H1 (cell line): Measurements from ENCODE around the gene CAMKMT.

Experiments used
- CBX5 ChIP-seq: fragments of 300-800, 300-1000 bp; sonication (generic); IDR thresholded peaks from 2 replicates; pipeline ENCODE4 v1.7.1; 2016; ENCODE audit warnings: antibody characterized with exemption, low read length, low read depth
- EP300 ChIP-seq, 2 experiments: IDR thresholded peaks; 1 replicate in 1 of 2; 2 replicates in 1 of 2; pipeline ENCODE4 v1.6.1; 2011 to 2012; ENCODE audit warnings: low read depth in 2 of 2, low read length in 2 of 2, mild to moderate bottlenecking in 2 of 2, borderline replicate concordance in 1 of 2, inconsistent platforms in 1 of 2, moderate library complexity in 1 of 2
- JUN ChIP-seq: IDR thresholded peaks from 2 replicates; pipeline ENCODE4 v1.6.1; 2011; ENCODE audit warnings: low read depth, mild to moderate bottlenecking, improper control_type of control experiment, low read length
- PHF8 ChIP-seq: fragments of 200-600 bp; sonication (generic); conservative IDR thresholded peaks from 2 replicates; pipeline ENCODE4 v1.7.1; 2012; ENCODE audit warnings: low read depth, mild to moderate bottlenecking, inconsistent platforms, low read length, moderate library complexity
- POLR2AphosphoS5 ChIP-seq: IDR thresholded peaks from 2 replicates; pipeline ENCODE4 v1.6.1; 2011; ENCODE audit warnings: low read depth, low read length
- RAD21 ChIP-seq, 2 experiments: IDR thresholded peaks in 1 of 2; conservative IDR thresholded peaks in 1 of 2; 2 replicates each; pipeline ENCODE4 v1.6.1; 2011; ENCODE audit warnings: low read depth in 2 of 2, low read length in 2 of 2, improper control_type of control experiment in 1 of 2, inconsistent platforms in 1 of 2, mild to moderate bottlenecking in 1 of 2, moderate library complexity in 1 of 2
- SUZ12 ChIP-seq: fragments of 200-600 bp; sonication (generic); IDR thresholded peaks from 2 replicates; pipeline ENCODE4 v1.6.1; 2012; ENCODE audit warnings: mild to moderate bottlenecking, inconsistent platforms, low read length, moderate library complexity, mixed read lengths
- TF ChIP-seq, protein P1 (sequence below), 3 experiments: IDR thresholded peaks; 1 replicate in 2 of 3; 2 replicates in 1 of 3; pipeline versions ENCODE4 v1.5.1 to v1.6.1; 2011; ENCODE audit warnings: low read length in 3 of 3, mild to moderate bottlenecking in 3 of 3, inconsistent platforms in 2 of 3, low read depth in 1 of 3, moderate library complexity in 1 of 3; ENCODE audit not compliant: insufficient read depth in 1 of 3; ENCODE audit errors: control extremely low read depth in 1 of 3
- TF ChIP-seq, protein P2 (sequence below): IDR thresholded peaks from 2 replicates; pipeline ENCODE4 v1.6.1; 2012; ENCODE audit warnings: inconsistent platforms

DNA sequence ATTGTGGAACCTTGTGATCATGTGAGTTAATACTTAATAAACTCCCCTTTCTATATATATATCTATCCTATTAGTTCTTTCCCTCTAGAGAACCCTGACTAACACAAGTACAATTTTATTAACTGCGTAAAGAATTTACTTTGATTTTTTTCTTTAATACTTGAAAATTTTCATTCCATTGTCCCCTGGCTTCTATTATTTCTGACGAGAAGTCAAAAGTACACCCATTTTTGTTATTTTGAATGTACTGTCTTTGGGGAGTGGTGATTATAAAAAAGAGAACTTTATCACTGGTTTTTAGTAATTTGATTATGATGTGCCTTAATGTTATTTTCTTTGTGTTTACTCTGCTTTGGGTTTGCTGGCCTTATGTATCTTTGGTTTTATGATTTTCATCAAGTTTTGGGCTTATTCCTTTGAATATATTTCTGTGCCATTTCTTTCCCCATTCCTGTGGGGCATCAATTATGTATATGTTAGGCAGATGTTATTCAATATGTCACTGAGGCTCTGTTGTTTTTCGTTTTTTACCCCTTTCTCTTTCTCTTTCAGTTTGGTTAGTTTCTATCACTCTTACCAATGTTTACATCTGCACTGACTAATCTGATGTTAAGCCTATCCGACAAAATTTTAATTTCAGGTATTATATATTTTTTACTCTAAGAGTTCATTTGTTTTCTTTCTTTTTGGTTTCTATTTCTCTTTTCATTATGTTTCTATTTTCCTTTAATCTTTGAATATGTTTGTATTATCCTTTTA is 271.4 kb downstream of the CAMKMT start:
- TF ChIP-seq, protein P1, sequence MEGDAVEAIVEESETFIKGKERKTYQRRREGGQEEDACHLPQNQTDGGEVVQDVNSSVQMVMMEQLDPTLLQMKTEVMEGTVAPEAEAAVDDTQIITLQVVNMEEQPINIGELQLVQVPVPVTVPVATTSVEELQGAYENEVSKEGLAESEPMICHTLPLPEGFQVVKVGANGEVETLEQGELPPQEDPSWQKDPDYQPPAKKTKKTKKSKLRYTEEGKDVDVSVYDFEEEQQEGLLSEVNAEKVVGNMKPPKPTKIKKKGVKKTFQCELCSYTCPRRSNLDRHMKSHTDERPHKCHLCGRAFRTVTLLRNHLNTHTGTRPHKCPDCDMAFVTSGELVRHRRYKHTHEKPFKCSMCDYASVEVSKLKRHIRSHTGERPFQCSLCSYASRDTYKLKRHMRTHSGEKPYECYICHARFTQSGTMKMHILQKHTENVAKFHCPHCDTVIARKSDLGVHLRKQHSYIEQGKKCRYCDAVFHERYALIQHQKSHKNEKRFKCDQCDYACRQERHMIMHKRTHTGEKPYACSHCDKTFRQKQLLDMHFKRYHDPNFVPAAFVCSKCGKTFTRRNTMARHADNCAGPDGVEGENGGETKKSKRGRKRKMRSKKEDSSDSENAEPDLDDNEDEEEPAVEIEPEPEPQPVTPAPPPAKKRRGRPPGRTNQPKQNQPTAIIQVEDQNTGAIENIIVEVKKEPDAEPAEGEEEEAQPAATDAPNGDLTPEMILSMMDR (IDR thresholded peaks at IDR 0.05; ENCODE audit: control extremely low read depth in 1 of 3, insufficient read depth in 1 of 3, low read depth in 1 of 3, low read length in 3 of 3): no peak
- no peak for TF ChIP-seq RAD21 (IDR thresholded peaks at IDR 0.05 in 1 of 2, conservative IDR thresholded peaks at IDR 0.05 in 1 of 2; ENCODE audit: low read depth in 2 of 2, low read length in 2 of 2)
- TF ChIP-seq EP300 (IDR thresholded peaks at IDR 0.05; ENCODE audit: borderline replicate concordance in 1 of 2, low read depth in 2 of 2, low read length in 2 of 2): no peak
- no peak for TF ChIP-seq PHF8
- TF ChIP-seq SUZ12: no peak
- no peak for TF ChIP-seq CBX5
- TF ChIP-seq, protein P2, sequence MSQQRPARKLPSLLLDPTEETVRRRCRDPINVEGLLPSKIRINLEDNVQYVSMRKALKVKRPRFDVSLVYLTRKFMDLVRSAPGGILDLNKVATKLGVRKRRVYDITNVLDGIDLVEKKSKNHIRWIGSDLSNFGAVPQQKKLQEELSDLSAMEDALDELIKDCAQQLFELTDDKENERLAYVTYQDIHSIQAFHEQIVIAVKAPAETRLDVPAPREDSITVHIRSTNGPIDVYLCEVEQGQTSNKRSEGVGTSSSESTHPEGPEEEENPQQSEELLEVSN: no peak
- TF ChIP-seq JUN: no peak
- no peak for TF ChIP-seq POLR2AphosphoS5
